GM20431 (cell line): ENCODE results near the gene ILK.

Experiments
- in situ Hi-C: fragments of 300-500 bp; cut with MseI, MboI; formaldehyde crosslinking; loops from one replicate; pipeline ENCODE4 v1.15.0; 2020; ENCODE audit warnings: low sequenced_read_pairs; ENCODE audit not compliant: unreplicated experiment

The ILK gene

GRCh38 chr11:6632116-6633073, 28.8 kb downstream of the ILK start:
- in situ Hi-C loops = no loop called here

GRCh38 chr11:6633422-6634408, 30.1 kb downstream of the ILK start:
- in situ Hi-C loops = no loop called here

- in situ Hi-C loops = no loop called here
These were observed 31.0 kb downstream of the ILK start for GRCh38 chr11:6634534-6634933.

GRCh38 chr11:6635082-6635932, 31.7 kb downstream of the ILK start:
- in situ Hi-C loops = no loop called here

GRCh38 chr11:6636480-6636879, 32.9 kb downstream of the ILK start:
- in situ Hi-C loops = no loop called here

GRCh38 chr11:6637871-6638270, 34.3 kb downstream of the ILK start:
- in situ Hi-C loops = no loop called here

GRCh38 chr11:6638429-6638828, 34.9 kb downstream of the ILK start:
- in situ Hi-C loops = no loop called here

GRCh38 chr11:6640036-6640984, 36.7 kb downstream of the ILK start:
- in situ Hi-C loops = no loop called here

- in situ Hi-C loops = no loop called here
These were observed 37.6 kb downstream of the ILK start for GRCh38 chr11:6640985-6641701.

GRCh38 chr11:6642957-6643356, 39.4 kb downstream of the ILK start:
- in situ Hi-C loops = no loop called here

GRCh38 chr11:6646071-6646470, 42.5 kb downstream of the ILK start:
- in situ Hi-C loops = no loop called here

- in situ Hi-C loops = no loop called here
These were observed 43.0 kb downstream of the ILK start for GRCh38 chr11:6646576-6646917.

GRCh38 chr11:6646918-6647679, 43.5 kb downstream of the ILK start:
- in situ Hi-C loops = no loop called here

- in situ Hi-C loops = no loop called here
These were observed 44.3 kb downstream of the ILK start for GRCh38 chr11:6647836-6648235.

GRCh38 chr11:6648501-6648900, 44.9 kb downstream of the ILK start:
- in situ Hi-C loops = no loop called here

- in situ Hi-C loops = no loop called here
These were observed 46.5 kb downstream of the ILK start for GRCh38 chr11:6650104-6650503.

GRCh38 chr11:6650980-6651379, 47.4 kb downstream of the ILK start:
- in situ Hi-C loops = no loop called here

- in situ Hi-C loops = no loop called here
These were observed 48.6 kb downstream of the ILK start for GRCh38 chr11:6652182-6652581.
